ENCODE data around the gene SOCS4.

DNA sequence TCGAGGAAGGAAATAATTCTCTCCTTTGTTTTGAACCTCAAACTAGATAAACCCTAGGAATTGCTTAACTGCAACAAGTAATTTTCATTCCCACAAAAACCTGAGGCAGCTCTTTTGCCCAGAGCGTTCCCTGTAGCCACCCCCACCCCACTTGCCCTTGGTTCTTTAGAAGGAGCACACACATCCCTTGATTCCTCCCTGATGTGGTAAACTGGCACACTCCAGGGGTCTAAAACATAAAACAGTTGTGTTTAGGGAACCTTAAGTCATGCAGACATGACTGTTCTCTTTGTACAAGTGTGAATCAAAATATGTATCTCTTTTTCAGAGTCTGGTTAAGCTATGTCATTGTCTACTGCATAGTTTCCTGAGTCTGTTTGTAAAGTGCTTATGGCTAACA is 38.4 kb downstream of the SOCS4 start:
- TF ChIP-seq EGR1 (IDR thresholded peaks at IDR 0.05) = no peak
- TF ChIP-seq EP300 (IDR thresholded peaks at IDR 0.05; ENCODE audit: borderline replicate concordance) = no peak
- TF ChIP-seq, protein P1, sequence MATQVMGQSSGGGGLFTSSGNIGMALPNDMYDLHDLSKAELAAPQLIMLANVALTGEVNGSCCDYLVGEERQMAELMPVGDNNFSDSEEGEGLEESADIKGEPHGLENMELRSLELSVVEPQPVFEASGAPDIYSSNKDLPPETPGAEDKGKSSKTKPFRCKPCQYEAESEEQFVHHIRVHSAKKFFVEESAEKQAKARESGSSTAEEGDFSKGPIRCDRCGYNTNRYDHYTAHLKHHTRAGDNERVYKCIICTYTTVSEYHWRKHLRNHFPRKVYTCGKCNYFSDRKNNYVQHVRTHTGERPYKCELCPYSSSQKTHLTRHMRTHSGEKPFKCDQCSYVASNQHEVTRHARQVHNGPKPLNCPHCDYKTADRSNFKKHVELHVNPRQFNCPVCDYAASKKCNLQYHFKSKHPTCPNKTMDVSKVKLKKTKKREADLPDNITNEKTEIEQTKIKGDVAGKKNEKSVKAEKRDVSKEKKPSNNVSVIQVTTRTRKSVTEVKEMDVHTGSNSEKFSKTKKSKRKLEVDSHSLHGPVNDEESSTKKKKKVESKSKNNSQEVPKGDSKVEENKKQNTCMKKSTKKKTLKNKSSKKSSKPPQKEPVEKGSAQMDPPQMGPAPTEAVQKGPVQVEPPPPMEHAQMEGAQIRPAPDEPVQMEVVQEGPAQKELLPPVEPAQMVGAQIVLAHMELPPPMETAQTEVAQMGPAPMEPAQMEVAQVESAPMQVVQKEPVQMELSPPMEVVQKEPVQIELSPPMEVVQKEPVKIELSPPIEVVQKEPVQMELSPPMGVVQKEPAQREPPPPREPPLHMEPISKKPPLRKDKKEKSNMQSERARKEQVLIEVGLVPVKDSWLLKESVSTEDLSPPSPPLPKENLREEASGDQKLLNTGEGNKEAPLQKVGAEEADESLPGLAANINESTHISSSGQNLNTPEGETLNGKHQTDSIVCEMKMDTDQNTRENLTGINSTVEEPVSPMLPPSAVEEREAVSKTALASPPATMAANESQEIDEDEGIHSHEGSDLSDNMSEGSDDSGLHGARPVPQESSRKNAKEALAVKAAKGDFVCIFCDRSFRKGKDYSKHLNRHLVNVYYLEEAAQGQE (IDR thresholded peaks at IDR 0.05; ENCODE audit: low read depth) = no peak
- TF ChIP-seq, protein P2, sequence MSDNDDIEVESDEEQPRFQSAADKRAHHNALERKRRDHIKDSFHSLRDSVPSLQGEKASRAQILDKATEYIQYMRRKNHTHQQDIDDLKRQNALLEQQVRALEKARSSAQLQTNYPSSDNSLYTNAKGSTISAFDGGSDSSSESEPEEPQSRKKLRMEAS (IDR thresholded peaks at IDR 0.05) = no peak
- no peak for TF ChIP-seq TCF12 (IDR thresholded peaks at IDR 0.05; ENCODE audit: low read depth)
- TF ChIP-seq NFIC (IDR thresholded peaks at IDR 0.05) = no peak
- TF ChIP-seq CREB1 (IDR thresholded peaks at IDR 0.05; ENCODE audit: low read depth) = no peak
- TF ChIP-seq CEBPB (IDR thresholded peaks at IDR 0.05) = no peak
- TF ChIP-seq, protein P3, sequence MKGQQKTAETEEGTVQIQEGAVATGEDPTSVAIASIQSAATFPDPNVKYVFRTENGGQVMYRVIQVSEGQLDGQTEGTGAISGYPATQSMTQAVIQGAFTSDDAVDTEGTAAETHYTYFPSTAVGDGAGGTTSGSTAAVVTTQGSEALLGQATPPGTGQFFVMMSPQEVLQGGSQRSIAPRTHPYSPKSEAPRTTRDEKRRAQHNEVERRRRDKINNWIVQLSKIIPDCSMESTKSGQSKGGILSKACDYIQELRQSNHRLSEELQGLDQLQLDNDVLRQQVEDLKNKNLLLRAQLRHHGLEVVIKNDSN (IDR thresholded peaks at IDR 0.05) = no peak
- TF ChIP-seq RAD21 (IDR thresholded peaks at IDR 0.05; ENCODE audit: low read depth) = no peak
- no peak for TF ChIP-seq TAF1 (IDR thresholded peaks at IDR 0.05; ENCODE audit: low read depth)
- no peak for TF ChIP-seq YY1 (IDR thresholded peaks at IDR 0.05; ENCODE audit: low read depth)
- no peak for TF ChIP-seq ZBTB7A (IDR thresholded peaks at IDR 0.05; ENCODE audit: low read depth)
- TF ChIP-seq TEAD4 (IDR thresholded peaks at IDR 0.05) = no peak

Data from Ishikawa (cell line).